SK-N-SH (cell line): ENCODE results near the gene CXCL10. TPM values are rescaled to one million over a fixed set of nuclear protein-coding genes. Genes with fewer than 3 reads are reported as not detected.

Source experiments
- CTCF ChIA-PET: fragments of 300-600, 350-600 bp; formaldehyde crosslinking; extraction: SDS; loops from one replicate; lab custom pipeline; 2021; lab: Yijun Ruan, JAX
- POLR2A ChIA-PET: fragments of 350-600 bp; sonication (Branson Sonifier 250); formaldehyde crosslinking; extraction: SDS; loops from one replicate; lab custom pipeline; 2020; ENCODE audit warnings: antibody characterized with exemption, inconsistent platforms; lab: Yijun Ruan, JAX
- DNase-seq: peaks from one replicate; pipeline ENCODE4 v3.0.0; 2012
- H2AFZ ChIP-seq: fragments of 200-600 bp; sonication (generic); 2 replicates; pipeline ENCODE4 v1.8.1; 2016; ENCODE audit warnings: antibody characterized with exemption, mild to moderate bottlenecking, low read depth
- H3F3A ChIP-seq: fragments of 200-600 bp; sonication (generic); replicated peaks from 2 replicates; pipeline ENCODE3; 2016; ENCODE audit warnings: antibody characterized with exemption, mild to moderate bottlenecking; ENCODE audit not compliant: insufficient read depth
- H3K27ac ChIP-seq, 2 experiments: fragments of 200-500 bp in 1 of 2; fragments of 200-600 bp in 1 of 2; sonication (Bioruptor generic) in 1 of 2; sonication (generic), shearing (Covaris generic) in 1 of 2; 2 replicates each; pipeline versions ENCODE4 v1.5.1 to v1.6.1; 2014 to 2016; ENCODE audit warnings: low read depth in 2 of 2, inconsistent platforms in 1 of 2, low read length in 1 of 2, mild to moderate bottlenecking in 1 of 2, mixed read lengths in 1 of 2
- H3K27me3 ChIP-seq: fragments of 200-600 bp; sonication (generic), shearing (Covaris generic); 2 replicates; pipeline ENCODE4 v1.6.1; 2016; ENCODE audit warnings: mixed run types; ENCODE audit not compliant: insufficient read depth
- H3K36me3 ChIP-seq, 2 experiments: fragments of 200-500 bp in 1 of 2; fragments of 200-600 bp in 1 of 2; sonication (Bioruptor generic) in 1 of 2; sonication (generic) in 1 of 2; replicated peaks in 1 of 2; 2 replicates each; pipeline versions ENCODE3 to v1.5.1; 2014 to 2016; ENCODE audit warnings: low read length in 1 of 2, mild to moderate bottlenecking in 1 of 2; ENCODE audit not compliant: insufficient read depth in 2 of 2, control insufficient read depth in 1 of 2
- H3K4me1 ChIP-seq, 2 experiments: fragments of 200-500 bp in 1 of 2; fragments of 200-600 bp in 1 of 2; sonication (Bioruptor generic) in 1 of 2; sonication (generic), shearing (Covaris generic) in 1 of 2; 2 replicates each; pipeline versions ENCODE4 v1.5.1 to v1.6.1; 2014 to 2016; ENCODE audit warnings: low read depth in 1 of 2, low read length in 1 of 2, mixed run types in 1 of 2; ENCODE audit not compliant: insufficient read depth in 2 of 2, control insufficient read depth in 1 of 2
- H3K4me2 ChIP-seq: fragments of 200-600 bp; sonication (generic), shearing (Covaris generic); 2 replicates; pipeline ENCODE4 v1.6.1; 2017; ENCODE audit warnings: mixed run types
- H3K4me3 ChIP-seq, 2 experiments: fragments of 200-500 bp in 1 of 2; fragments of 200-600 bp in 1 of 2; sonication (Bioruptor generic) in 1 of 2; sonication (generic), shearing (Covaris generic) in 1 of 2; 2 replicates each; pipeline versions ENCODE4 v1.5.1 to v1.8.1; 2014 to 2016; ENCODE audit warnings: low read depth in 2 of 2, inconsistent platforms in 1 of 2, low read length in 1 of 2, mild to moderate bottlenecking in 1 of 2, mixed read lengths in 1 of 2, moderate library complexity in 1 of 2
- H3K79me2 ChIP-seq: fragments of 200-600 bp; sonication (generic); 2 replicates; pipeline ENCODE4 v1.8.1; 2017; ENCODE audit warnings: mild to moderate bottlenecking; ENCODE audit not compliant: insufficient read depth
- H3K9ac ChIP-seq: fragments of 200-600 bp; sonication (generic); 2 replicates; pipeline ENCODE4 v1.6.1; 2017; ENCODE audit warnings: mixed run types
- H3K9me2 ChIP-seq: fragments of 200-600 bp; sonication (generic); 2 replicates; pipeline ENCODE4 v1.6.1; 2017; ENCODE audit warnings: mixed run types
- H3K9me3 ChIP-seq: fragments of 200-600 bp; sonication (generic); 2 replicates; pipeline ENCODE4 v1.6.1; 2017; ENCODE audit warnings: mixed run types, mild to moderate bottlenecking, moderate library complexity
- H4K20me1 ChIP-seq: fragments of 200-600 bp; sonication (generic); 2 replicates; pipeline ENCODE4 v1.6.1; 2017; ENCODE audit warnings: mild to moderate bottlenecking, mixed run types; ENCODE audit not compliant: insufficient read depth
- CHD2 ChIP-seq: fragments of 150-350 bp; IDR thresholded peaks from 2 replicates; pipeline ENCODE4 v1.6.1; 2018; ENCODE audit warnings: low read length; ENCODE audit not compliant: partially characterized antibody
- ELF1 ChIP-seq: IDR thresholded peaks from 2 replicates; pipeline ENCODE4 v1.4.0; 2012
- EP300 ChIP-seq, 2 experiments: IDR thresholded peaks; 2 replicates each; pipeline versions ENCODE4 v1.4.0 to v1.6.1; 2012; ENCODE audit warnings: borderline replicate concordance in 1 of 2, low read depth in 1 of 2, low read length in 1 of 2
- FOXJ3 ChIP-seq: sonication (generic); formaldehyde crosslinking; IDR thresholded peaks from 2 replicates; pipeline ENCODE4 v1.5.1; 2020; ENCODE audit warnings: mild to moderate bottlenecking, missing genetic modification reagents
- GABPA ChIP-seq: IDR thresholded peaks from 2 replicates; pipeline ENCODE4 v1.4.0; 2012; ENCODE audit warnings: low read depth, mild to moderate bottlenecking
- MEF2A ChIP-seq: IDR thresholded peaks from 2 replicates; pipeline ENCODE4 v1.4.0; 2012; ENCODE audit warnings: low read depth, borderline replicate concordance
- NFIC ChIP-seq: IDR thresholded peaks from 2 replicates; pipeline ENCODE4 v1.4.0; 2012; ENCODE audit warnings: borderline replicate concordance
- NRF1 ChIP-seq: IDR thresholded peaks from 2 replicates; pipeline ENCODE4 v1.6.1; 2012; ENCODE audit warnings: low read depth, mild to moderate bottlenecking, low read length
- RFX5 ChIP-seq: IDR thresholded peaks from 2 replicates; pipeline ENCODE4 v1.6.1; 2012; ENCODE audit warnings: mild to moderate bottlenecking, improper control_type of control experiment, low read length
- RXRA ChIP-seq: IDR thresholded peaks from 2 replicates; pipeline ENCODE4 v1.4.0; 2012; ENCODE audit warnings: low read depth, mild to moderate bottlenecking, borderline replicate concordance
- TEAD4 ChIP-seq: IDR thresholded peaks from 2 replicates; pipeline ENCODE4 v1.4.0; 2012; ENCODE audit warnings: mild to moderate bottlenecking, borderline replicate concordance; ENCODE audit not compliant: insufficient read depth
- YY1 ChIP-seq: IDR thresholded peaks from 2 replicates; pipeline ENCODE4 v1.4.0; 2012; ENCODE audit warnings: low read depth, mild to moderate bottlenecking
- WGBS: methylation state at CpG from one replicate; pipeline ENCODE4 v1.1.6; 2017; ENCODE audit warnings: low lambda C conversion rate; 5-methylcytosine and 5-hydroxymethylcytosine counted together
- polyA plus RNA-seq, 3 experiments: library from polyadenylated mRNA; depleted of rRNA; stranded (reverse); fragments of >200 nt; gene quantifications; 2 replicates each; pipeline ENCODE4 v1.2.3, GENCODE V29; 2012
- TF ChIP-seq, protein P1 (sequence below): IDR thresholded peaks from 2 replicates; pipeline ENCODE4; 2012
- TF ChIP-seq, protein P2 (sequence below): IDR thresholded peaks from 2 replicates; pipeline ENCODE4 v1.4.0; 2012; ENCODE audit warnings: low read depth

Gene CXCL10
- polyA plus RNA-seq, 1 of the 3 experiments (the other 2 are of a cell fraction) = not detected

DNA sequence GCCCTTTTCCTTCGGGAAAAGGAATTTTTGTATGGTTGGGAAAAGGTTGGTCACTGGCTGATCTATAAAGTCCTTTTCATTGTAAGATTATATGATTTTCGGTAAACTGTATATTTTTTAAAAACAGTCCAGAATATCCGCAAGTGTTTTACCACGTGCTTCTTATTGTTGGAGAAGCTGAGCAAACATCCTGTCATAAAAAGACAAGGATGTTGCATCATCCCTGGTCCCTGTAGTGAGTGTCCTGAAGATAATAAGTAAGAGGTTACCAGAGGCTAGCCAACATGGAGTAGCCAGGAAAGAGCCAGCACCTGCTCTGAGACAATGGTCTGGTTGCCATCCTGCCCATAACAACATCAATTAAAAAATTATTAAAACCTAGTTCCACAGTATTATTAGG, 21.1 kb downstream of the CXCL10 start:
- Histone ChIP-seq H3K4me1 (no peaks in the 10 kb centered on the region), H3K4me3 (no peak overlapping the region), H4K20me1 (no peaks in the 10 kb centered on the region), H3K36me3 (no peaks in the 10 kb centered on the region), H3K9me3 (no peaks in the 10 kb centered on the region), H3K4me2 (no peak overlapping the region), H2AFZ (no peak overlapping the region), H3F3A (no peaks in the 10 kb centered on the region), H3K27me3 (peaks cover 5% of the 10 kb centered on the region; the same call in 1 of the 2 replicates), H3K9me2 (no peaks in the 10 kb centered on the region), H3K27ac (no peak overlapping the region)
- DNase-seq = no peak
- ChIA-PET CTCF (interaction anchor here (1.4 kb wide), 2 partner anchors 85 to 177 kb away, joined by 3 read pairs; no protein-coding TSS in a partner anchor), POLR2A (no interaction called here)
- TF ChIP-seq, protein P1, sequence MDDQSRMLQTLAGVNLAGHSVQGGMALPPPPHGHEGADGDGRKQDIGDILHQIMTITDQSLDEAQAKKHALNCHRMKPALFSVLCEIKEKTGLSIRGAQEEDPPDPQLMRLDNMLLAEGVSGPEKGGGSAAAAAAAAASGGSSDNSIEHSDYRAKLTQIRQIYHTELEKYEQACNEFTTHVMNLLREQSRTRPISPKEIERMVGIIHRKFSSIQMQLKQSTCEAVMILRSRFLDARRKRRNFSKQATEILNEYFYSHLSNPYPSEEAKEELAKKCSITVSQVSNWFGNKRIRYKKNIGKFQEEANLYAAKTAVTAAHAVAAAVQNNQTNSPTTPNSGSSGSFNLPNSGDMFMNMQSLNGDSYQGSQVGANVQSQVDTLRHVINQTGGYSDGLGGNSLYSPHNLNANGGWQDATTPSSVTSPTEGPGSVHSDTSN = no peak
- TF ChIP-seq NRF1 (no peak), TEAD4 (no peak), EP300 (IDR thresholded peaks at IDR 0.05; ENCODE audit: borderline replicate concordance in 1 of 2, low read depth in 1 of 2, low read length in 1 of 2) (no peak), YY1 (no peak), CHD2 (no peak), RXRA (no peak), FOXJ3 (no peak), ELF1 (no peak), GABPA (no peak), RFX5 (no peak), NFIC (no peak), MEF2A (no peak)
- TF ChIP-seq, protein P2, sequence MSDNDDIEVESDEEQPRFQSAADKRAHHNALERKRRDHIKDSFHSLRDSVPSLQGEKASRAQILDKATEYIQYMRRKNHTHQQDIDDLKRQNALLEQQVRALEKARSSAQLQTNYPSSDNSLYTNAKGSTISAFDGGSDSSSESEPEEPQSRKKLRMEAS = no peak
- TF ChIP-seq, all 33 proteins: peak for 0
- 54% methylated on average over 4 of the region's 4 CpGs for WGBS
- no peak overlapping the region for H3K9ac ChIP-seq
- no peaks in the 10 kb centered on the region for H3K79me2 ChIP-seq

DNA sequence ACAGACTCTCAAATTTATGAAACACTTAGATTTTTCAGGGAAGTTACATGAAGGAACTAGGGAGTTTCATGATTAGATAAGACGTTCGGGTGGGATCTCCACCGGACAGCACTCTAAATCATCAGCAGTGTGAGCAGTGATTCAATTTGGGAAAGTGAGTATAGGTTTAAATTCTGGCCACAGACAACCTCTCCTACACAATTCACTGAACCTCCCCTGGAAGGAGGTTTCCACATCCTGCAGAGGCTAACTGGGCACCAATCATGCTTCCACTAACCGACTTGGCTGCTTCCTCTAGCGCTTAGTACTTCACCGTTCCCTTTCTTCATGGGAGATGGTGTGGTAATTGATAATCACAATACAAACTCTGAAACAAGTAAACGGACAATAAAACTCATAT, 21.6 kb downstream of the CXCL10 start:
- Histone ChIP-seq H4K20me1 (no peaks in the 10 kb centered on the region), H3K4me1 (no peaks in the 10 kb centered on the region), H3K4me3 (no peak overlapping the region), H3K4me2 (no peak overlapping the region), H3K27me3 (peaks cover 5% of the 10 kb centered on the region; the same call in 1 of the 2 replicates), H3K9ac (no peak overlapping the region), H3K27ac (no peak overlapping the region), H3K79me2 (no peaks in the 10 kb centered on the region), H3K9me2 (no peaks in the 10 kb centered on the region), H3K36me3 (no peaks in the 10 kb centered on the region), H3K9me3 (no peaks in the 10 kb centered on the region), H2AFZ (no peak overlapping the region), H3F3A (no peaks in the 10 kb centered on the region)
- POLR2A ChIA-PET = no interaction called here
- DNase-seq = no peak
- 79% methylated on average over 7 of the region's 7 CpGs for WGBS
- CTCF ChIA-PET = interaction anchor here (1.4 kb wide), 2 partner anchors 85 to 178 kb away, joined by 3 read pairs; no protein-coding TSS in a partner anchor
- no peak for TF ChIP-seq TEAD4
